Hippocampal formation (tissue), 2 donors: ENCODE results near the gene PDLIM4.

ENCODE experiments used
- DNase-seq, 2 donors: peaks; one replicate each; lab custom pipeline; 2025; lab: John Stamatoyannopoulos, UW

PDLIM4 gene

GRCh38 chr5:132283423-132284043, 26.0 kb downstream of the PDLIM4 start:
- no peak for DNase-seq

- no peak for DNase-seq
These were observed 31.6 kb downstream of the PDLIM4 start for GRCh38 chr5:132289097-132289496.

GRCh38 chr5:132291026-132291425, 33.5 kb downstream of the PDLIM4 start:
- DNase-seq = no peak

- peak; percentile 85 to 88 for DNase-seq
These were observed 35.8 kb downstream of the PDLIM4 start for GRCh38 chr5:132293066-132293991.

GRCh38 chr5:132293992-132294727, 36.7 kb downstream of the PDLIM4 start, which contains the start of gene SLC22A4:
TSS of gene SLC22A4 (plus strand) at chr5:132294394. CDS start at chr5:132294617, 223 bp downstream.
- DNase-seq = peak; percentile 88 to 92

- no peak for DNase-seq
These were observed 37.4 kb downstream of the PDLIM4 start for GRCh38 chr5:132294728-132295504.

- no peak for DNase-seq
These were observed 38.3 kb downstream of the PDLIM4 start for GRCh38 chr5:132295505-132296411.

GRCh38 chr5:132296412-132297016, 39.0 kb downstream of the PDLIM4 start:
- DNase-seq = no peak

GRCh38 chr5:132297211-132297940, 39.9 kb downstream of the PDLIM4 start:
- DNase-seq = no peak

- DNase-seq = no peak
These were observed 41.1 kb downstream of the PDLIM4 start for GRCh38 chr5:132298298-132299212.

GRCh38 chr5:132299917-132300316, 42.4 kb downstream of the PDLIM4 start:
- DNase-seq = no peak

- DNase-seq = no peak
These were observed 43.3 kb downstream of the PDLIM4 start for GRCh38 chr5:132300577-132301343.

- no peak for DNase-seq
These were observed 44.1 kb downstream of the PDLIM4 start for GRCh38 chr5:132301344-132302271.

- DNase-seq = no peak
These were observed 44.9 kb downstream of the PDLIM4 start for GRCh38 chr5:132302413-132302812.

GRCh38 chr5:132303589-132303988, 46.1 kb downstream of the PDLIM4 start:
- DNase-seq = no peak

- DNase-seq = no peak
These were observed 47.9 kb downstream of the PDLIM4 start for GRCh38 chr5:132305420-132305819.
